ENCODE results near the gene COL1A2.

DNA sequence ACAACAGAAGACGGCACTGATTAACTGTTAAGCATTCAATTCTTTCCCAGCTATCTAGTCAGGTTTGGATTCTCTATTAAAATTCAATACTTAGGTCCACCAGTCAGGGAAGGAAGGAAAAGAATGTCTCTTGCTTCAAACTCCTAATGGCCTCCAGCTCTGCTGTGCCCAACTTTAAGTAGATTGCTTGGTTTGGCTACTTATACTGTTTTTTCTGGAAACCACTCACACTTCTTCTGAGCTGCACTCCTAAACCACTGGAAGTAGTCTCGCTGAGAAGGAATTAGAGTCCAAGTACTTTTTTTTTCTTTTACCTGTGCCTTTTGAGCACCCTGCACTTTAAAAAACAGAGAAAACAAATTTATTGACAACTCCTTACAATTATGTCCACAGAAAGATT, 26.7 kb upstream of the COL1A2 start:
- TF ChIP-seq MXI1 (IDR thresholded peaks at IDR 0.05; ENCODE audit: borderline replicate concordance, low read depth, low read length) = no peak
- TF ChIP-seq RAD21 (IDR thresholded peaks at IDR 0.05; ENCODE audit: low read length) = no peak
- no peak for TF ChIP-seq CTCF (conservative IDR thresholded peaks at IDR 0.05; ENCODE audit: low read depth, low read length)
- no peak for TF ChIP-seq POLR2A (IDR thresholded peaks at IDR 0.05; ENCODE audit: low read depth, low read length)
- no peak for TF ChIP-seq CEBPB (IDR thresholded peaks at IDR 0.05; ENCODE audit: low read depth, low read length)
- no peak for TF ChIP-seq SMC3 (IDR thresholded peaks at IDR 0.05; ENCODE audit: low read depth, low read length)
